HUES64 (cell line): ENCODE measurements around the gene ATP2A2.

ENCODE experiments used
- H3K27ac ChIP-seq: 2 replicates; pipeline ENCODE4 v1.7.0; 2013; ENCODE audit warnings: low read depth, low read length, inconsistent platforms
- H3K27me3 ChIP-seq: 2 replicates; pipeline ENCODE4 v1.6.1; 2013; ENCODE audit warnings: mild to moderate bottlenecking, low read length; ENCODE audit not compliant: insufficient read depth
- H3K36me3 ChIP-seq: 2 replicates; pipeline ENCODE4 v1.6.1; 2013; ENCODE audit warnings: mild to moderate bottlenecking, low read length; ENCODE audit not compliant: insufficient read depth
- H3K4me1 ChIP-seq: 2 replicates; pipeline ENCODE4 v1.6.1; 2013; ENCODE audit warnings: mild to moderate bottlenecking, low read length, moderate library complexity; ENCODE audit not compliant: insufficient read depth
- H3K4me3 ChIP-seq: 2 replicates; pipeline ENCODE4 v1.5.1; 2013; ENCODE audit warnings: mild to moderate bottlenecking, low read length, moderate library complexity
- H3K9ac ChIP-seq: 2 replicates; pipeline ENCODE4 v1.6.1; 2013; ENCODE audit warnings: mild to moderate bottlenecking, low read depth, low read length
- H3K9me3 ChIP-seq: 2 replicates; pipeline ENCODE4 v1.6.1; 2013; ENCODE audit warnings: low read depth, low read length; ENCODE audit not compliant: insufficient read depth
- WGBS: fragments of 150-250, 120-280 bp; methylation state at CpG from one replicate; pipeline ENCODE4 v1.1.7; 2013; ENCODE audit warnings: missing lambda C conversion rate; 5-methylcytosine and 5-hydroxymethylcytosine counted together

ATP2A2 gene

GRCh38 chr12:110304061-110304551, 23.1 kb downstream of the ATP2A2 start:
- Histone ChIP-seq H3K36me3 (peaks cover 87% of the 10 kb centered on the region), H3K27ac (no peak overlapping the region)

DNA sequence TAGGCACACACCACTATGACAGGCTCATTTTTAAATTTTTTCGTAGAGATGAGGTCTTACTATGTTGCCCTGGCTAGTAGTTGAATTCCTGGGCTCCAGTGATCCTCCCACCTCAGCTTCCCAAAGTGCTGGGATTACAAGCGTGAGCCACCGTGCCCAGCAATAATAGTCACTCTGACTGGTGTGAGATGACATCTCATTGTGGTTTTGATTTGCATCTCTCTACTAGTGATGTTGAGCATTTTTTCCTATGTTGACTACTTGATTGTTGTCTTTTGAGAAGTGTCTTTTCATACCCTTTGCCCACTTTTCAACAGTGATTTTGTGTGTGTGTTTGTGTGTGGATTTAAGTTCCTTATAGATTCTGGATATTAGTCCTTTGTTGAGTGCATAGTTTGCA, 26.3 kb downstream of the ATP2A2 start:
- WGBS, result 92% methylated on average over 3 of the region's 3 CpGs
- Histone ChIP-seq H3K9me3 (no peaks in the 10 kb centered on the region), H3K27ac (no peak overlapping the region), H3K4me3 (no peak overlapping the region), H3K27me3 (no peaks in the 10 kb centered on the region), H3K4me1 (no peaks in the 10 kb centered on the region), H3K36me3 (peaks cover 77% of the 10 kb centered on the region), H3K9ac (no peak overlapping the region)

More at GRCh38 chr12:110304061-110304551, 23.1 kb downstream of the ATP2A2 start:
- H3K4me3 ChIP-seq, result no peak overlapping the region
- no peak overlapping the region for H3K9ac ChIP-seq
- H3K27me3 ChIP-seq, result no peaks in the 10 kb centered on the region
- H3K4me1 ChIP-seq, result no peaks in the 10 kb centered on the region
- 93% methylated on average over 4 of the region's 4 CpGs for WGBS
- no peaks in the 10 kb centered on the region for H3K9me3 ChIP-seq

DNA sequence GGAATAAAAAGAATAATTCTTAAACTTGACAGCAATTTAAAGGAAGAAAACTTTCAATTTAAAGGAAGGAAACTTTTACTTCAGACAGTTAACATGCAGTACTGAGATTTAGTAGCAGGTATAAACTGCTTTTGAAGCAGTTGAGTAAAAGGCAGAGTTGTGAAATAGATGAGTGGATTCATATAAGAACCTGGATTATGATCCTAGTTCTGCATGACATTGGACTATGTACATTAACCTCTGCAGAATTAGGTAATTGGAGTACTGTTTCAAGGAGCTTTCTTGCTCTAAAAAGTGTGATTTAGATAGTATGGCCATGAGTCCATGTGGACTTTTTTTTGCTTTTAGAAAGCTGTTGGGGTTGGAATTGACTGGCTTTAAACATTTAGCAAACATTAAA, 29.7 kb downstream of the ATP2A2 start:
- no peaks in the 10 kb centered on the region for H3K9me3 ChIP-seq
- H3K27ac ChIP-seq, result no peak overlapping the region
- H3K27me3 ChIP-seq, result no peaks in the 10 kb centered on the region
- H3K36me3 ChIP-seq, result peaks cover 55% of the 10 kb centered on the region
- H3K4me1 ChIP-seq, result no peaks in the 10 kb centered on the region
- H3K9ac ChIP-seq, result no peak overlapping the region
- no peak overlapping the region for H3K4me3 ChIP-seq

- H3K4me1 ChIP-seq, result no peaks in the 10 kb centered on the region
- H3K36me3 ChIP-seq, result peaks cover 53% of the 10 kb centered on the region
- H3K27me3 ChIP-seq, result no peaks in the 10 kb centered on the region
- no peaks in the 10 kb centered on the region for H3K9me3 ChIP-seq
- no peak overlapping the region for H3K9ac ChIP-seq
- no peak overlapping the region for H3K4me3 ChIP-seq
- H3K27ac ChIP-seq, result no peak overlapping the region
- 89% methylated on average over 6 of the region's 6 CpGs for WGBS
These were observed 30.9 kb downstream of the ATP2A2 start for GRCh38 chr12:110311903-110312302.

GRCh38 chr12:110312581-110313360, 31.7 kb downstream of the ATP2A2 start:
- no peaks in the 10 kb centered on the region for H3K9me3 ChIP-seq
- peaks cover 51% of the 10 kb centered on the region for H3K36me3 ChIP-seq
- 95% methylated on average over 10 of the region's 10 CpGs for WGBS
- no peak overlapping the region for H3K27ac ChIP-seq
- H3K4me3 ChIP-seq, result no peak overlapping the region
- no peak overlapping the region for H3K9ac ChIP-seq
- H3K4me1 ChIP-seq, result no peaks in the 10 kb centered on the region
- no peaks in the 10 kb centered on the region for H3K27me3 ChIP-seq

- no peaks in the 10 kb centered on the region for H3K27me3 ChIP-seq
- H3K4me3 ChIP-seq, result no peak overlapping the region
- no peak overlapping the region for H3K27ac ChIP-seq
- no peaks in the 10 kb centered on the region for H3K4me1 ChIP-seq
- 98% methylated on average over 2 of the region's 2 CpGs for WGBS
- H3K9me3 ChIP-seq, result no peaks in the 10 kb centered on the region
- H3K9ac ChIP-seq, result no peak overlapping the region
- peaks cover 48% of the 10 kb centered on the region for H3K36me3 ChIP-seq
These were observed 33.3 kb downstream of the ATP2A2 start for GRCh38 chr12:110314308-110314707.

GRCh38 chr12:110316861-110317260, 35.8 kb downstream of the ATP2A2 start:
- Histone ChIP-seq H3K9me3 (no peaks in the 10 kb centered on the region), H3K9ac (no peak overlapping the region), H3K4me3 (no peak overlapping the region), H3K27ac (no peak overlapping the region), H3K4me1 (no peaks in the 10 kb centered on the region), H3K36me3 (peaks cover 49% of the 10 kb centered on the region), H3K27me3 (no peaks in the 10 kb centered on the region)
- WGBS, result 91% methylated on average over 4 of the region's 4 CpGs

GRCh38 chr12:110317911-110318310, 36.9 kb downstream of the ATP2A2 start:
- 97% methylated on average over 2 of the region's 2 CpGs for WGBS
- Histone ChIP-seq H3K27me3 (no peaks in the 10 kb centered on the region), H3K4me1 (no peaks in the 10 kb centered on the region), H3K36me3 (peaks cover 56% of the 10 kb centered on the region), H3K4me3 (no peak overlapping the region), H3K9me3 (no peaks in the 10 kb centered on the region), H3K27ac (peak overlapping the region; percentile 16; the same call in 1 of the 2 replicates), H3K9ac (no peak overlapping the region)

- Histone ChIP-seq H3K36me3 (peaks cover 74% of the 10 kb centered on the region), H3K9ac (no peak overlapping the region), H3K4me3 (no peak overlapping the region), H3K27ac (no peak overlapping the region), H3K27me3 (no peaks in the 10 kb centered on the region), H3K9me3 (no peaks in the 10 kb centered on the region), H3K4me1 (no peaks in the 10 kb centered on the region)
- WGBS, result 99% methylated on average over 3 of the region's 3 CpGs
These were observed 39.5 kb downstream of the ATP2A2 start for GRCh38 chr12:110320550-110320949.

GRCh38 chr12:110329710-110330109, 48.7 kb downstream of the ATP2A2 start:
- Histone ChIP-seq H3K9ac (no peak overlapping the region), H3K4me3 (no peak overlapping the region), H3K36me3 (peaks cover 96% of the 10 kb centered on the region), H3K9me3 (no peaks in the 10 kb centered on the region), H3K27ac (0 out of 2 replicates have a peak overlapping the region, but pooled peaks have one; percentile 3), H3K4me1 (no peaks in the 10 kb centered on the region), H3K27me3 (no peaks in the 10 kb centered on the region)
- WGBS, result 100% methylated on average over 2 of the region's 4 CpGs

DNA sequence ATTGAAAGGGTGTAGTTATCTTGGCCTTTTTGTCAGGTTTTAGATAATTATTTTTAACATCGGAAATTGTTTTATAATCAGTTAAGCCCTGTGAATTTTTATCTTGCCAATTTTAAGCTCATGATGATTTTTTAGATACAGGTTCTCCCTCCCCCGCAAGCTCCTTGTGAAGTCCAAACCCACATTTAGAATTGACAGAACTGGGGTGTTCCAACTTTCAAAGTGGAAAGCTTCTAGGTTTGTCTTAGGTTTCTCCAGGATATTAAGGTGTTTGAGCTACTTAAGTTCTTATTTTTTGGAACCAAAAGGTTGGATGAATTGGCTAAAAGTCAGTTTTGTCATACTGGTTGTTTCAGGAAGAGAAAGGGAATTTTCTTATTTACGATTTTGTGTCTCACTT, 49.1 kb downstream of the ATP2A2 start:
- H3K9me3 ChIP-seq, result no peaks in the 10 kb centered on the region
- peaks cover 96% of the 10 kb centered on the region for H3K36me3 ChIP-seq
- no peaks in the 10 kb centered on the region for H3K27me3 ChIP-seq
- no peak overlapping the region for H3K4me3 ChIP-seq
- no peaks in the 10 kb centered on the region for H3K4me1 ChIP-seq
- 0 out of 2 replicates have a peak overlapping the region, but pooled peaks have one; percentile 3 for H3K27ac ChIP-seq
- 94% methylated on average over 3 of the region's 3 CpGs for WGBS
- H3K9ac ChIP-seq, result no peak overlapping the region
